Superior temporal gyrus (tissue), 1 donor: ENCODE results near the gene MARVELD1.
A peak's percentile ranks its signal among the peaks of the same experiment; 100 is the strongest.

Experiments used
- DNase-seq: peaks from one replicate; pipeline ENCODE4 v3.0.0-alpha.2; 2016; ENCODE audit errors: extremely low spot score

Gene MARVELD1

DNA sequence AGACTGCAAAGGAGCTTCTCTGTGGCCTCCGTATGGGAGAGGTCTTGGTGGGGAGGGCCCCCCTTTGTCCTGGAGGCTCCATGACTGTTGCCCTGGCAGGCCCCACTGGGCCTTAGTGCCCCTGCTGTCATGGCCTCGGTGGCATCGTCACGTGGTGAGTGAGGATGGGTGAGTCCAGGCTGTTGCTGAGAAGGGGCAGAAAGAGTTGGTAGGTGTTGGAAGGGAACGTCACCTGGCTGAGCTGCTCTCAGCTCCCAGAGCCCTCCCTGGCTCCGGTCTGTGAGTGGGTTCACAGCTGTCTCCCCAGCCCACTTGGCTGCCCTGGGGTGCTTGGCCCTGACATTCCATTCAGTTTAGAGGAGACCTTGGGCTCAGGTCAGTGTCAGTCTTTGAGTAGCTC lies 42.2 kb downstream of the MARVELD1 start:
- no peak for DNase-seq

DNA sequence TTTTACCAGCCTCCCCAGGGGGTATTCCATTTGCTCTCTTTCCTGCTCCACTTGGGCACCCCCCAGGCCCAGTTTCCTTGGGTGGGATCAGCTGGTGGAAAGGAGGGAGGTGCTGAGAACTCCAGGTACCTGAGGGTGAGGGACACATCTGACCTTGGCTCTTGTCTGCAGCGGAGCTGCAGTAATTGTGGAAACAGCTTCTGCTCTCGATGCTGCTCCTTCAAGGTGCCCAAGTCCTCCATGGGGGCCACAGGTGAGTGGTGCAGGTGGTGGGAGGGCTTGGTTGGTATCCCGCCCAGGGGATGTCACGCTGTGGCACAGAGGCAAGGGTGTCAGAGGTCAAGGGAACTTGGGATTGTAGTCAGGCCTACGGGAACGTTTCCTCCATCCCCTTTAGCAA lies 43.9 kb downstream of the MARVELD1 start:
- no peak for DNase-seq

GRCh38 chr10:97759158-97759887 lies 45.8 kb downstream of the MARVELD1 start:
- DNase-seq = peak; percentile 80

DNA sequence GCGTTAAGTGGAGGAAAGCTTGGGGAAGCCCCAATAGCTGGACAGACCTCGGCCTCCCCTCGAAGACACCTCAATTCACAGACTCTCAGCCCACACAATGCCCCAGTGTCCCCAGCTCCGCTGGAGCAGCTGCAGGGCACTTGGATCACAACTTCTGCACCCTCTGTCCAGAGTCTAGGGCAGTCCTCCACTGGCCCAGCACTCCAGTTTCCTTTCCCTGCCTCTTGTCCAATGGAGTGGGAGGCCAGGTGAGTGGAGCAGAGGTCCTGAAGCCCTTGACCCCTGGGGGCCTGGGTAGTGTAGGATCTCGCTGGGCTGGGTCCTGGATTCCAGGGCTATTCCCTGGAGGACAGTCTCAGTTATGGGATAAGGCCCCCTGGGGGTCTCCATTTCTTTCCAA lies 46.4 kb downstream of the MARVELD1 start:
- DNase-seq = no peak

DNA sequence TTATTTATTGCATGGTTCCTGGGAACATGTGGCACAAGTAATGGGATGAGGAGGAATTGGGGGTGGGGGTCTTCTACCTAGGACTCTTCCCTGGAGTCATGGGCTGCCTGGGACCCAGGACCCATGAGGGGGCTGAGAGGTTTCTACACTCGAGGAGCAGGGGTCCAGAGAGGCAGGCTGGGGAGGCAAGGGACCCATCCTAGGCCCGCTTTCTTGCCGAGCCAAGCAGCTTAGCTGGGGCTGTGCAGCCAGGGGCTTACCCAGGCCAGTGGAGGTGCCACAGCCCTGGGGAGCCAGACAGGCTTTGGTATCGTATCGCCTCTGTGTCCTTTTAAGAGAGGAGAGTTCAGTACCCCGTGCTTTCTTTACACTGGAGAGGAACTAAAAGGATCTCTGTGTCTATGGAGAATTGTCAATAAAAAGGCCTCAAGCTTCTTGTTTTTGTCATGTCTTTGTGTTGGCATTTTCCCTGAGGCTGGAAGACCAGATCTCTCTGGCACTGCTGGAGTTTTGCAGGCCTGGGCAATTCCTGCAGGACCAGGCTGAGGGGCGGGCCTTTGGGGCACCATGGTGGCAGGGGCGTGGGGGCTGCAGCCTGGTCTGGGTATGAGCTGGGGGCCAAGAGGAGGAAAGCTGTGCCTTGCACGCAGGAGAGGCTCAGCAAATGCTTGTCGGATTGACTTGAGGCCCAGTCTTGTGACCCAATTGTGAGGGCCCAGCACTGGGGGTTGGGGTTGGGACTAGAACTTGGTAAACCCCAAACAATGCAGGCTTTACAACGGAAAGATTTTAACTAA lies 47.1 kb downstream of the MARVELD1 start:
- no peak for DNase-seq

- DNase-seq = no peak
Measured at GRCh38 chr10:97761331-97761865, 47.9 kb downstream of the MARVELD1 start.

DNA sequence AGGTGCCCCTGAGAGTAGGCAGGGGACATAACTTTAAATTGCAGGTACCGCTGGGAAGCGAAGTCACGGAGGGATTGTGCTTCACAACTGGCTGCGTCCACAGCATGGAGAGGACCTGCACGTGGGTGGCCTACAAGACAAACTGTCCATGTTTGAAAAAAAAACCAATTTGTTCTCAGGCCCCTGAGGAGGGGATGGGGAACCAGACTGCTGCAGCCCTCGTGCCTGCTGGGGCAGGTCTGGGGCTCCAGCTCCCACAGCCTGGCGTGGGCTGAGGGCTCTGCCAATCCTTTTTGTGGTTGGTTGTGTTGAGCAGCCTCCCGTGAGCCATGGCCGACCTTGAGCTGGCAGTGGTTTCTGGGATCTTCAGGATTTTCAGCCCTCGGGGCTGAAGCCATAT lies 48.5 kb downstream of the MARVELD1 start:
- DNase-seq = no peak

DNA sequence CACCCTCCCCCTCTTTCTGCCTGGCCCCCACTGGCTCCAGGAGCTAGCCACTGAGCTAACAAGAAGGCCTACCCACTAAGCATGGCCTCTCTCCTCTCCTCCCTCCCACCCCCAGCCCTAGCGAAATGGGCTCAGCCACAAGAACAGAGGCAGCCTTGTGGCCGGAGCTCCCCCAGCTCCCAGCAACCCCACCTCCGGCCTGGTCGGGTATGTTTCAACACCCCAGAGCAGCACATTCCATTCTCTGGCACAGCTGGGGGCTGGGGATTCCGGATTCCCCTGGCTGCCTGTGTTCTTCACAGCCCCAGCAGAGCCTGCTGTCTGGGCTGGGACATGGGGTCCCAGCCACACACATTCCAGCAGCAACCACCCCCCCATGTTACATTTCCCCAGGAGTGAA lies 49.3 kb downstream of the MARVELD1 start:
- no peak for DNase-seq

- no peak for DNase-seq
Measured at GRCh38 chr10:97763411-97763810, 49.9 kb downstream of the MARVELD1 start.

GRCh38 chr10:97763947-97764346 lies 50.4 kb downstream of the MARVELD1 start:
- DNase-seq = no peak

DNA sequence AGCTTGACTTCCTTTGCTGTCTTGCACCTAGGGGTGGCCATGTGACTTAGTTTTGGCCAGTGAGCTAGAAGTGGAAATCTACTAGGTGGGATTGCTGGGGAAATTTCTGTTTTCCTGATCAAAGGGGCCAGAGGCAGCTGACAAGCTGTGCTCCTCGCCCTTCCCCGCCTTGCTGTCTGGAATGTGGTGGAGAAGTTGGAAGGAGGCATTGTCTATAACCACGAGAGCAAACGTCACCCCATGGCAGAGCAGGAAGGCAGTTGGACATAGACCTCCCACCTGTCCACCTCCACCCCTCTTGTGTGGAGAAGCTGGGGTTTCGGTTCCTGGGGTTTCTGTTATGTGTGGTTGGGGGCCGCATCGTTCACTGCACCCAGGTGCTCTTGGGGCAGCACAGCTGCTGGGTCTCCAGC lies 51.0 kb downstream of the MARVELD1 start:
- DNase-seq = no peak

- DNase-seq = no peak
Measured at GRCh38 chr10:97765201-97765600, 51.7 kb downstream of the MARVELD1 start.

- no peak for DNase-seq
Measured at GRCh38 chr10:97766106-97766810, 52.7 kb downstream of the MARVELD1 start.

- no peak for DNase-seq
Measured at GRCh38 chr10:97766996-97767924, 53.7 kb downstream of the MARVELD1 start.
